ENCODE data around the gene LCTL.

DNA sequence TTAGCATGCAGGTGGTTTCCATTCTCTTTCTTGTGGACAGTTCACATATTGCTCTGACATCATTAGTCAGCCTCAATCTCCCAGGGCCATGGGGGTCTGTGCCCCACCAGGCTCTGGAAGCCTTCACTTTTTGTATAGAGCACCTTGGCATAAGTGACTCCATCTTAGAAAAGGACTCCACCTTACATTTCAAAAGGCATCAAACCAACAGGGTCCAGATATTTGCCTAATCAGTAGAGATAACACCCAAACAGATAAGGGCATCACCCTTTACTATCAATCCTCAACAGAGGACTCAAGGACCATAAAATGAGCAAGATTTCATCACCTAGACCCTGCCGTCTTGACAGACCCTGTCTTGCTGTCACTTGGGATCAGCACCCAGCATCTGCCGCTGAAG, 35.7 kb upstream of the LCTL start:
- TF ChIP-seq, protein P1, sequence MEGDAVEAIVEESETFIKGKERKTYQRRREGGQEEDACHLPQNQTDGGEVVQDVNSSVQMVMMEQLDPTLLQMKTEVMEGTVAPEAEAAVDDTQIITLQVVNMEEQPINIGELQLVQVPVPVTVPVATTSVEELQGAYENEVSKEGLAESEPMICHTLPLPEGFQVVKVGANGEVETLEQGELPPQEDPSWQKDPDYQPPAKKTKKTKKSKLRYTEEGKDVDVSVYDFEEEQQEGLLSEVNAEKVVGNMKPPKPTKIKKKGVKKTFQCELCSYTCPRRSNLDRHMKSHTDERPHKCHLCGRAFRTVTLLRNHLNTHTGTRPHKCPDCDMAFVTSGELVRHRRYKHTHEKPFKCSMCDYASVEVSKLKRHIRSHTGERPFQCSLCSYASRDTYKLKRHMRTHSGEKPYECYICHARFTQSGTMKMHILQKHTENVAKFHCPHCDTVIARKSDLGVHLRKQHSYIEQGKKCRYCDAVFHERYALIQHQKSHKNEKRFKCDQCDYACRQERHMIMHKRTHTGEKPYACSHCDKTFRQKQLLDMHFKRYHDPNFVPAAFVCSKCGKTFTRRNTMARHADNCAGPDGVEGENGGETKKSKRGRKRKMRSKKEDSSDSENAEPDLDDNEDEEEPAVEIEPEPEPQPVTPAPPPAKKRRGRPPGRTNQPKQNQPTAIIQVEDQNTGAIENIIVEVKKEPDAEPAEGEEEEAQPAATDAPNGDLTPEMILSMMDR (IDR thresholded peaks at IDR 0.05): no peak
- no peak for TF ChIP-seq POLR2A (IDR thresholded peaks at IDR 0.05)
